MM.1S (cell line): ENCODE data around the gene SH3PXD2B.

ENCODE experiments used
- CTCF ChIP-seq: fragments of 300-600 bp; sonication (generic); IDR thresholded peaks from 2 replicates; pipeline ENCODE4 v1.5.1; 2016; ENCODE audit warnings: antibody characterized with exemption, low read length, mixed read lengths
- EZH2phosphoT487 ChIP-seq: fragments of 300-600 bp; sonication (generic); IDR thresholded peaks from 2 replicates; pipeline ENCODE4 v1.6.1; 2018; ENCODE audit warnings: antibody characterized with exemption, low read length

- TF ChIP-seq EZH2phosphoT487, result no peak
- no peak for TF ChIP-seq CTCF
These were observed 33.3 kb downstream of the SH3PXD2B start for GRCh38 chr5:172421020-172421419.
